Esophagus squamous epithelium (tissue), 5 donors: ENCODE measurements around the gene SMOC1. TPM values are rescaled to one million over a fixed set of nuclear protein-coding genes. Genes with fewer than 3 reads are reported as not detected.

Experiments used
- DNase-seq: peaks from one replicate; lab custom pipeline; 2025; lab: John Stamatoyannopoulos, UW
- H3K27ac ChIP-seq, 4 donors: fragments of 200-600 bp; sonication (generic); one replicate each; pipeline ENCODE4 v1.5.1; 2016 to 2019; ENCODE audit warnings: mild to moderate bottlenecking in 1 of 4
- H3K27me3 ChIP-seq, 4 donors: fragments of 200-600 bp; sonication (generic); 1 replicate in 3 of 4; 2 replicates in 1 of 4; pipeline versions ENCODE4 v1.5.1 to v1.6.0; 2017 to 2021; ENCODE audit warnings: antibody characterized with exemption in 1 of 4
- H3K36me3 ChIP-seq, 3 donors: fragments of 200-600 bp; sonication (generic); one replicate each; pipeline ENCODE4 v1.5.1; 2016 to 2019
- H3K4me1 ChIP-seq, 3 donors: fragments of 200-600 bp; sonication (generic); one replicate each; pipeline ENCODE4 v1.5.1; 2017 to 2019
- H3K4me3 ChIP-seq, 4 donors: fragments of 200-600 bp; sonication (generic); 1 replicate in 3 of 4; 2 replicates in 1 of 4; pipeline ENCODE4 v1.5.1; 2016 to 2019; ENCODE audit warnings: mild to moderate bottlenecking in 2 of 4, moderate library complexity in 1 of 4
- H3K9me3 ChIP-seq, 3 donors: fragments of 200-600 bp; sonication (generic); one replicate each; pipeline ENCODE4 v1.5.1; 2016 to 2019
- POLR2A ChIP-seq, 4 donors: fragments of 450-650 bp; IDR thresholded peaks; one replicate each; pipeline ENCODE4 v1.6.1; 2017; ENCODE audit warnings: antibody characterized with exemption in 4 of 4, mild to moderate bottlenecking in 4 of 4, moderate library complexity in 3 of 4
- WGBS, 2 donors: methylation state at CpG; one replicate each; pipeline ENCODE4 v1.1.5; 2018; 5-methylcytosine and 5-hydroxymethylcytosine counted together
- intact Hi-C: fragments of 100-400 bp; cut with DNase I; formaldehyde crosslinking; loops from one replicate; pipeline ENCODE4 v1.15.0; 2022
- total RNA-seq, 4 donors: library from RNA; depleted of rRNA; stranded (reverse); fragments of >200 nt; gene quantifications; one replicate each; pipeline ENCODE4 v1.1.0, GENCODE V29; 2016
- TF ChIP-seq, protein P1 (sequence below), 6 experiments: fragments of 450-650 bp in 4 of 6; fragments of 200-600 bp in 2 of 6; sonication (generic) in 2 of 6; IDR thresholded peaks; one replicate each; pipeline ENCODE4 v1.5.1; 2016 to 2019; ENCODE audit warnings: antibody characterized with exemption in 6 of 6, mild to moderate bottlenecking in 4 of 6, moderate library complexity in 4 of 6
- donor health status: DM: yes; HTN: yes; CAD: no.

The SMOC1 gene
- total RNA-seq, 4 donors from 2014 or later, result 1.1 TPM; not detected in 3

DNA sequence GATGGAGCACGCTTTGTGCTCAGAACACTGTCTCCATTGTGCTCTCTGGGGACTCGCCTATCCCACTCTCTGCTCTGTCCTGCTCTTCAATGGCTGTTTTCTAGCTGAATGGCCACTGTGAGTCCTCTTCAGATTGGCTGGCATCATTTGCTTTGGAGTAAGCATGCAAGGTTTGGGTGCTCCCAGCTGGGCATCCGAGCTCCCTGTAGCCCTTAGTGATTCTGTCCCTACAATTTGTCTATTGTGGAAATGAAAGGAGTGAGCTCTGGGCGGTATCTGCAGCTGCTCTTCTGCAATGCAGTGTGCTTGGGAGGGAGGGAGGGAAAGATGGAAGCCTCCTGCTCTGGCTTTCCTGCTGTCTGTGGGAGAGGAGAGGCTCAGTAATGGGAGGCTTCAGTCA, 84.8 kb downstream of the SMOC1 start:
- no peak for TF ChIP-seq POLR2A (IDR thresholded peaks at IDR 0.05)
- TF ChIP-seq, protein P1, sequence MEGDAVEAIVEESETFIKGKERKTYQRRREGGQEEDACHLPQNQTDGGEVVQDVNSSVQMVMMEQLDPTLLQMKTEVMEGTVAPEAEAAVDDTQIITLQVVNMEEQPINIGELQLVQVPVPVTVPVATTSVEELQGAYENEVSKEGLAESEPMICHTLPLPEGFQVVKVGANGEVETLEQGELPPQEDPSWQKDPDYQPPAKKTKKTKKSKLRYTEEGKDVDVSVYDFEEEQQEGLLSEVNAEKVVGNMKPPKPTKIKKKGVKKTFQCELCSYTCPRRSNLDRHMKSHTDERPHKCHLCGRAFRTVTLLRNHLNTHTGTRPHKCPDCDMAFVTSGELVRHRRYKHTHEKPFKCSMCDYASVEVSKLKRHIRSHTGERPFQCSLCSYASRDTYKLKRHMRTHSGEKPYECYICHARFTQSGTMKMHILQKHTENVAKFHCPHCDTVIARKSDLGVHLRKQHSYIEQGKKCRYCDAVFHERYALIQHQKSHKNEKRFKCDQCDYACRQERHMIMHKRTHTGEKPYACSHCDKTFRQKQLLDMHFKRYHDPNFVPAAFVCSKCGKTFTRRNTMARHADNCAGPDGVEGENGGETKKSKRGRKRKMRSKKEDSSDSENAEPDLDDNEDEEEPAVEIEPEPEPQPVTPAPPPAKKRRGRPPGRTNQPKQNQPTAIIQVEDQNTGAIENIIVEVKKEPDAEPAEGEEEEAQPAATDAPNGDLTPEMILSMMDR (IDR thresholded peaks at IDR 0.05), result no peak
- no peak overlapping the region for H3K27ac ChIP-seq
- intact Hi-C loops, result no loop called here
- no peak for DNase-seq
- H3K9me3 ChIP-seq, result no peaks in the 10 kb centered on the region
- no peak overlapping the region for H3K4me3 ChIP-seq
- H3K27me3 ChIP-seq, result peaks cover 0 to 8% (median 0%) of the 10 kb centered on the region in 4 donors
- H3K36me3 ChIP-seq, result no peaks in the 10 kb centered on the region
- no peaks in the 10 kb centered on the region for H3K4me1 ChIP-seq
- WGBS, 2 donors, result 70 to 76% methylated on average over 4 of the region's 4 CpGs

- intact Hi-C loops, result no loop called here
- H3K9me3 ChIP-seq, result no peaks in the 10 kb centered on the region
- H3K4me3 ChIP-seq, result no peak overlapping the region
- 73 to 87% methylated on average over 4 of the region's 4 CpGs for WGBS, 2 donors
- H3K4me1 ChIP-seq, result no peaks in the 10 kb centered on the region
- H3K36me3 ChIP-seq, result no peaks in the 10 kb centered on the region
- H3K27me3 ChIP-seq, result peaks cover 0 to 8% (median 0%) of the 10 kb centered on the region in 4 donors
- H3K27ac ChIP-seq, result no peak overlapping the region
- no peak for TF ChIP-seq POLR2A (IDR thresholded peaks at IDR 0.05)
- TF ChIP-seq, protein P1 (IDR thresholded peaks at IDR 0.05), result no peak
- no peak for DNase-seq
These were observed 85.6 kb downstream of the SMOC1 start for GRCh38 chr14:69964841-69965240.

DNA sequence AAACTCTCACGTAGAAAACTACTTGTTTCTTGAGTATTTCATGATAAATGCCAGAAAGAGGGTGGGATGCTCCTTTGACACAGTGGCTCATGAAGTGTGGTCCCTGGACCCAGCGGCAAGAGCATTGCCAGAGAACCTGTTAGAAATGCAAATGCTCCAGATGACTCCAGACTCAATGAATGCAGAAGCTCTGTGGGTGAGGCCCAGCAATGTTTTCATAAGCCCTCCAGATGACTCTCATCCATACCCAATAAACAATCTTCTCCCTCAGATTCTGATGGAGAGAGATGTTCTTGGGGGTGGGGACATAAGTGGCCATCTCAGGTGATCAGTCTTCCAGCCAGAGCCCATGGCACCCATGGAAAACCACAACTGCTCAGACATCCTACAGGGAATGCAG, 88.9 kb downstream of the SMOC1 start:
- Histone ChIP-seq H3K27me3 (peaks cover 0 to 8% (median 0%) of the 10 kb centered on the region in 4 donors), H3K27ac (no peak overlapping the region), H3K9me3 (no peaks in the 10 kb centered on the region), H3K36me3 (no peaks in the 10 kb centered on the region), H3K4me1 (no peaks in the 10 kb centered on the region), H3K4me3 (no peak overlapping the region)
- intact Hi-C loops, result no loop called here
- no peak for DNase-seq
- TF ChIP-seq POLR2A (IDR thresholded peaks at IDR 0.05), result no peak
- TF ChIP-seq, protein P1 (IDR thresholded peaks at IDR 0.05), result no peak
- WGBS, 2 donors, result 80 to 87% methylated on average over 2 of the region's 2 CpGs

DNA sequence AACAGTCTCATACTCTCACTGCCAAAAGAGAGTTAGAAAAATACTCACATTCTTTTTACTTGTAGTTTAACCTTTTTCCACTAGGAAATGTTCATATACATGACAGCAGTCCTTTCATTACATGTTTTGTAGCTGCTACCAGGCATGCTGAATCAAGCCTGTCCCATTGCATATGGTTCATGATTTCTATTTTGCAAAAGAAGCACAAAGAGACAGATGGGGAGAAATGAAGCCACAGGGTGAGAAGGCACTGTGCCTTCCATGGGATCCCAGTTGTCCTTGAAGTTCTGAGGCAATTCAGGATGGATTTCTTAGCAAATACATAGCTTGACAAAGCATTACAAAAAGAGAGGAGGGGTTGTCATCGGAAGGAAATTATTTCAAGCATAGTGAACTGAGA, 89.5 kb downstream of the SMOC1 start:
- no peaks in the 10 kb centered on the region for H3K4me1 ChIP-seq
- H3K9me3 ChIP-seq, result no peaks in the 10 kb centered on the region
- 59 to 80% methylated on average over 1 of the region's 1 CpG for WGBS, 2 donors
- intact Hi-C loops, result no loop called here
- DNase-seq, result no peak
- TF ChIP-seq, protein P1 (IDR thresholded peaks at IDR 0.05), result no peak
- no peak for TF ChIP-seq POLR2A (IDR thresholded peaks at IDR 0.05)
- H3K4me3 ChIP-seq, result no peak overlapping the region
- H3K36me3 ChIP-seq, result no peaks in the 10 kb centered on the region
- peaks cover 0 to 4% (median 0%) of the 10 kb centered on the region in 4 donors for H3K27me3 ChIP-seq
- no peak overlapping the region for H3K27ac ChIP-seq

DNA sequence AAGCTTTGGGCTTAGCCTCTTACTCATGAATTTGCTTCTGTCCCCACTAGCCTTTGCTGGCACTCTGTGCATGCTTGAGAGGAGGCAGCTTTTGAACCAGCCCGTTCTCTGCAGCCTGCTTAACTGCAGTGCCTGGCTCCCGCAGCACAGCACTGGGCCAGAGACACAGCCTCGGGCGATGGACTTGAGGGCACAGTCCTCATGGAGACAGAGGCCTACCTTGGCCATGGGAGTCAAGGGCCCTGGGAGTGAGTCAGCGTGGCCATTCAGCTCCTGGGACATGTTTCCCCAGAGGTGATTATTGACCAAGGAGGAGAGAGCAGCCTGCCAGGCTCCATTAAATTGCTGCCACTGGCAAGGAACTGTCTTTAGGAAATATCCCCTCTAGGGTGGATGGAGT, 93.5 kb downstream of the SMOC1 start:
- intact Hi-C loops, result no loop called here
- Histone ChIP-seq H3K9me3 (no peaks in the 10 kb centered on the region), H3K27me3 (peaks cover 0 to 12% (median 0%) of the 10 kb centered on the region in 4 donors), H3K27ac (no peak overlapping the region), H3K36me3 (no peaks in the 10 kb centered on the region), H3K4me1 (no peaks in the 10 kb centered on the region), H3K4me3 (no peak overlapping the region)
- WGBS, 2 donors, result 65% methylated on average over 2 of the region's 5 CpGs; no CpG with 5 or more reads in 1 of the 2 donors
- TF ChIP-seq, protein P1 (IDR thresholded peaks at IDR 0.05), result no peak
- TF ChIP-seq POLR2A (IDR thresholded peaks at IDR 0.05), result no peak
- no peak for DNase-seq
